Measurements from ENCODE around the gene TUT1. TPM values are rescaled to one million over a fixed set of nuclear protein-coding genes. Genes with fewer than 3 reads are reported as not detected.
A peak's percentile ranks its signal among the peaks of the same experiment; 100 is the strongest.

TUT1 gene
- total and polyA plus RNA-seq, 2 of the 4 experiments (the other 2 are of a cell fraction) = 4.3 to 10.1 TPM

DNA sequence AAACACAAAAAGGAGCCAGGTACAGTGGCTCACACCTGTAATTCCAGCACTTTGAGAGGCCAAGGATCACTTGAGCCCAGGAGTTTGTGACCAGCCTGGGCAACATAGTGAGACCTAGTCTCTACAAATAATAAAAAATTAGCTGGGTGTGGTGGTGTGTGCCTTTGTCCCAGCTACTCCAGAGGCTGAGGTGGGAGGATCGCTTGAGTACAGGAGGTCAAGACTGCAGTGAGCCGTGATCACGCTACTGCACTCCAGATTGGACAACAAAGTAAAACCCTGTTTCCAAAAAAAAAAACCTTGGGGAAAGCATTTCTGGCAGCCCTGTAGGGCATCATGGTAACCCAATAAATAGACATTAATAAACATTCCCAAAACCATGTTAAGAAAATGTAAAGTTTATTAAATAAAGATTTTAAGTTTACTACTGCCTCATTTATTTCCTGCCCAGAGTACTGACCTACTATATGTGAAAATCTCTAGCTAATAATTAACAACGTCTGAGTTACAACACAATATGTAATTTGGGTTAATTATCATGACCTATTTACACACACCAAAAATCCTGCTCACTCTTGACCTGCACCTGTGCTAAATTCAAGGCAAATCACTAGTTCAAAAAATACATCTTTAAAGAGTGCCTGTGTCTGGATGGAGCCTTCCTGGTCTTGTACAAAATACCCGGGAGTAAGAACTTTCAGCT, 26.1 kb downstream of the TUT1 start:
- ChIA-PET CTCF (interaction anchor here (0.7 to 1.1 kb wide), 2 partner anchors 141 to 166 kb away, joined by 3 read pairs; no protein-coding TSS in a partner anchor), POLR2A (ENCODE audit: unreplicated experiment) (interaction anchor here (0.6 kb wide), 1 partner anchor 135 kb away, joined by 3 read pairs; no protein-coding TSS in a partner anchor)
- Histone ChIP-seq H3K4ac (ENCODE audit: low read depth, low read length) (no peak overlapping the region), H2BK120ac (ENCODE audit: low read depth, low read length) (no peak overlapping the region), H4K5ac (ENCODE audit: low read depth, low read length) (no peak overlapping the region), H3K18ac (ENCODE audit: low read depth, low read length) (no peak overlapping the region), H3K14ac (replicated peaks; ENCODE audit: low read depth, low read length) (no peak overlapping the region), H3K4me2 (ENCODE audit: low read depth, low read length) (no peak overlapping the region), H2AFZ (replicated peaks; ENCODE audit: low read length, poor library complexity) (no peak overlapping the region), H3K9ac (ENCODE audit: low read depth, low read length) (no peak overlapping the region), H3K4me3 (ENCODE audit: insufficient read depth, low read depth, low read length) (no peak overlapping the region), H3K9me3 (ENCODE audit: control insufficient read depth, insufficient read depth, low read length) (no peaks in the 10 kb centered on the region), H3K9me1 (ENCODE audit: insufficient read depth, low read length) (no peaks in the 10 kb centered on the region), H3K4me1 (ENCODE audit: control insufficient read depth, insufficient read depth, low read length) (no peaks in the 10 kb centered on the region), H3K23ac (ENCODE audit: low read depth, low read length) (peak overlapping the region; percentile 35; the same call in 1 of the 2 replicates), H3K27ac (ENCODE audit: insufficient read depth, low read length) (no peak overlapping the region), H2AK5ac (ENCODE audit: low read depth, low read length) (no peak overlapping the region), H2BK5ac (ENCODE audit: low read depth, low read length, poor library complexity, severe bottlenecking) (no peak overlapping the region), H3K27me3 (ENCODE audit: control insufficient read depth, insufficient read depth, low read length) (no peaks in the 10 kb centered on the region), H2BK20ac (ENCODE audit: low read depth, low read length) (no peak overlapping the region), H3K79me1 (ENCODE audit: low read depth in 1 of 2, low read length in 2 of 2) (peaks cover 8 to 33% of the 10 kb centered on the region in 2 experiments; a peak in 3 of 4 replicates), H3K36me3 (ENCODE audit: control insufficient read depth, insufficient read depth, low read length) (peaks cover 50% of the 10 kb centered on the region), H3K56ac (ENCODE audit: extremely low read depth, insufficient read depth, low read length) (no peak overlapping the region), H2AK9ac (replicated peaks; ENCODE audit: low read depth, low read length, poor library complexity) (no peak overlapping the region), H4K91ac (ENCODE audit: insufficient read depth, low read depth, low read length) (no peak overlapping the region), H2BK15ac (ENCODE audit: low read depth, low read length) (no peak overlapping the region), H4K8ac (ENCODE audit: low read depth in 2 of 2, low read length in 2 of 2) (no peak overlapping the region), H4K20me1 (ENCODE audit: insufficient read depth, low read length) (peaks cover 57% of the 10 kb centered on the region)
- BruUV-seq (replicated peaks) = no TSS peak
- DNase-seq = no peak
- WGBS, 2 experiments (ENCODE audit: extremely low coverage in 2 of 2, insufficient read length in 1 of 2) = no CpG with 5 or more reads among the region's 5 CpGs
- in situ Hi-C loops (cut with MboI; ENCODE audit: low sequenced_read_pairs) (no loop called here), dilution Hi-C loops (cut with HindIII; ENCODE audit: low sequenced_read_pairs, unreplicated experiment) (no loop called here), intact Hi-C loops (cut with micrococcal nuclease) (no loop called here)
- TF ChIP-seq, protein P1, sequence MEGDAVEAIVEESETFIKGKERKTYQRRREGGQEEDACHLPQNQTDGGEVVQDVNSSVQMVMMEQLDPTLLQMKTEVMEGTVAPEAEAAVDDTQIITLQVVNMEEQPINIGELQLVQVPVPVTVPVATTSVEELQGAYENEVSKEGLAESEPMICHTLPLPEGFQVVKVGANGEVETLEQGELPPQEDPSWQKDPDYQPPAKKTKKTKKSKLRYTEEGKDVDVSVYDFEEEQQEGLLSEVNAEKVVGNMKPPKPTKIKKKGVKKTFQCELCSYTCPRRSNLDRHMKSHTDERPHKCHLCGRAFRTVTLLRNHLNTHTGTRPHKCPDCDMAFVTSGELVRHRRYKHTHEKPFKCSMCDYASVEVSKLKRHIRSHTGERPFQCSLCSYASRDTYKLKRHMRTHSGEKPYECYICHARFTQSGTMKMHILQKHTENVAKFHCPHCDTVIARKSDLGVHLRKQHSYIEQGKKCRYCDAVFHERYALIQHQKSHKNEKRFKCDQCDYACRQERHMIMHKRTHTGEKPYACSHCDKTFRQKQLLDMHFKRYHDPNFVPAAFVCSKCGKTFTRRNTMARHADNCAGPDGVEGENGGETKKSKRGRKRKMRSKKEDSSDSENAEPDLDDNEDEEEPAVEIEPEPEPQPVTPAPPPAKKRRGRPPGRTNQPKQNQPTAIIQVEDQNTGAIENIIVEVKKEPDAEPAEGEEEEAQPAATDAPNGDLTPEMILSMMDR (conservative IDR thresholded peaks at IDR 0.05; ENCODE audit: low read depth, low read length) = no peak
- TF ChIP-seq FOS (IDR thresholded peaks at IDR 0.05; ENCODE audit: low read depth, low read length) (no peak), MAFK (IDR thresholded peaks at IDR 0.05; ENCODE audit: low read depth, low read length) (no peak), RFX5 (IDR thresholded peaks at IDR 0.05; ENCODE audit: low read depth, low read length) (no peak), RCOR1 (IDR thresholded peaks at IDR 0.05; ENCODE audit: insufficient replicate concordance, low read length) (no peak)
- TF ChIP-seq, protein P2, sequence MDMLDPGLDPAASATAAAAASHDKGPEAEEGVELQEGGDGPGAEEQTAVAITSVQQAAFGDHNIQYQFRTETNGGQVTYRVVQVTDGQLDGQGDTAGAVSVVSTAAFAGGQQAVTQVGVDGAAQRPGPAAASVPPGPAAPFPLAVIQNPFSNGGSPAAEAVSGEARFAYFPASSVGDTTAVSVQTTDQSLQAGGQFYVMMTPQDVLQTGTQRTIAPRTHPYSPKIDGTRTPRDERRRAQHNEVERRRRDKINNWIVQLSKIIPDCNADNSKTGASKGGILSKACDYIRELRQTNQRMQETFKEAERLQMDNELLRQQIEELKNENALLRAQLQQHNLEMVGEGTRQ (IDR thresholded peaks at IDR 0.05; ENCODE audit: low read depth, low read length) = no peak
- ATAC-seq (ENCODE audit: low read depth) = no peak
